ENCODE results near the gene LINS1.

LINS1 gene

GRCh38 chr15:100602064-100602822 lies at the start of gene LINS1, which contains the start of gene ASB7:
Gene LINS1 (minus strand): TSS chr15:100602184. CDS start chr15:100580842, 21,342 bp downstream.
Gene ASB7 (plus strand): TSS chr15:100602589. CDS start chr15:100612217, 9,628 bp downstream.
- DNase-seq: peak; percentile 99

DNA sequence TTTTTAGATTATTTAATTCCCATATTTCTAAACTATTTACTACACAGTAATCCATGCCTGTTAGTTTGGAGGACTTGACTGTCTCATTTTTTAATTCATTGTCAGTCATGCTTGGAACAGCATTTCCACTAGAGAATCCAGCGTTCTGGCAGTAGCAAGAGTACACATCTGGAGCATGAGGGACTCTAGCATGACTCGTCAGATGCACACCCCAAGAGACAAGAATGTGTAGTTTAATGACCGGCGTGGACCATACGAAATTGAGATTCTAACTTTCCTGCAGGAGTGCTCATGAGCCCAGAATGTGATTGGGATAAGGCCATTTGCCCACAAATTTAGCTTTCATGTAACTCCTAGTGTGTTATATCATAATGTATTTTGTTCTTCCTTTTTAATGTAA lies 49.3 kb upstream of the LINS1 start:
- no peak for DNase-seq

- no peak for DNase-seq
Observed at GRCh38 chr15:100650685-100651084, 48.7 kb upstream of the LINS1 start.

DNA sequence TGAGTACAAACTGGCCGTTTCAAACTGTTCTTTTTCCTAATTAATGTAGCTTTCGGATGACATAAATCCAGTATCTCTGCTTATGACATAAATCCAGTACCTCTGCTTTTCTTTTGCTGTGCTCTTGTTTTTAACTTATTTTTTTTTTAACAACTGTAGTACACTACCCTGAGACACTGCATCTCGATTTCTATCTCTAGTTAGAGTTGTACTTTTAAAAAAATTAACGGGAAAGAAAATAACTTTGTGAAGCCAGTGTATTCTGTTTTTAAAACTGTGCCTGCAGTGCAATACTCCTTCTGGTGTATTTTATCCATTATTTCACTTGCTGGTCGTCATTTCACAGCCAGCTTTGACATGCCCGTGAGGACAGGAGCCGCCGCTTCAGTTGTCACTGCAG lies 47.0 kb upstream of the LINS1 start:
- DNase-seq: no peak

GRCh38 chr15:100645671-100646070 lies 43.7 kb upstream of the LINS1 start:
- DNase-seq: no peak

GRCh38 chr15:100642950-100643338 lies 41.0 kb upstream of the LINS1 start:
- DNase-seq: no peak

DNA sequence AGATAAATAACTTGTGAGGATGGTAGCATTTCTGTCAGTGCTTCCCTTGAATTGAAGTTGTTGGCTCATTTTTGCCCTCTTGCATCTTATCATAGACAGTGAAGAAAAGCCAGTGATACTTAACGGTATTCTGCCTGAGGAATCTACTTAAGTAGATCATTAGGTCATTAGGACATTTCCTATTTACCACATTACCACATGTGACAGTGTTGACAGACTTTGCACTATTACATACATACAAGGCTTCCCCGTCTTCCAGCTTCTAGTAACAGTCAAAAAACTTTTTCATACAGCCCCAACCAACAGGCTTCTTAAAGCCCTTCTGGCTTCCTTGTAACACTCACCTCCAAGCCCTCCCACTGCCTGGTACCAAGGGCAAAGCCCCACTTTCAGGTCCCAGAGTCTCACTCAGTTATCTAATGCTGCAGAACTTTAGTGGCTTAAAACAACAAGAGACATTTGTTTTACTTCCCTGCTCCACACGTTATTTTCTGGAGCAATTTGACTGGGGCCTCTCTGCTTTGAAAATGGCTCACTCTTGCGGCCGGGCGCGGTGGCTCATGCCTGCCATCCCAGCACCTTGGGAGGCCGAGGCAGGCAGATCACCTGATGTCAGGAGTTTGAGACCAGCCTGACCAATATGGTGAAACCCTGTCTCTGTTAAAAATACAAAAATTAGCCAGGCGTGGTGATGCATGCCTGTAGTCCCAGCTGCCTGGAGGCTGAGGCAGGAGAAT lies 40.4 kb upstream of the LINS1 start:
- no peak for DNase-seq

- no peak for DNase-seq
Observed at GRCh38 chr15:100638177-100638730, 36.3 kb upstream of the LINS1 start.

DNA sequence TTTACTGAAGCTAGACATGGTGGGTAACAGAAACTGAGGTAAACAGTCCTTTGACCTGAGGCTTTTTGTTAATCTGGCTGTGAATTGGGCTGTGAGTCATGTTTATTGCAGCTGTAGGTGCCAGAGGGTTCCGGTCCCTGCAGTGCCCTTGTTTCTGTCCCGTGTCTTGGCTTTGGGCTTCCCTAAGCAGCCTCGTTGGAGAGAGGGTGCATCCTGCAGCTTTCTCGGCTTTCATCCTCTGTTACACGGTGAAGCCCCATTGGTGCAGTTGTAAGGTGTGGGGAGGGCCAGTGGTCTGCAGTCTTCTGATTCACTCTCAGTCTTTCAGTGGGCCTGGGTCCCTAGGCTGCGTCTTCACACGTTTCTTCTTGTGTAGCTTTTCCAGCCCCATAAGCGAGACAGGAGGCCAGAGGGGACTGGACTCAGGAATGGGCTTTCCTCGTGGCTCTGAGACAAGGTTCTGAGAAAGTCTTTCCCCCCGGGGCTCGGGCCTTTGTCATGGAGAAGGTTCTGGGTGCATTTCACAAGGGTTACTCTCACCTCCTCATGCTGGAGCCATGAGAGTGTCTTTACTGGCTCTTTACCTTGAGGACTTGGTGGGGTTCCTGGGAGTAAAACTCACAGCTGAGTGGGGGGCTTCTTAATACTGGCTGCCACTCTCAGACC lies 33.6 kb upstream of the LINS1 start:
- no peak for DNase-seq

GRCh38 chr15:100633763-100634075 lies 31.7 kb upstream of the LINS1 start:
- no peak for DNase-seq

DNA sequence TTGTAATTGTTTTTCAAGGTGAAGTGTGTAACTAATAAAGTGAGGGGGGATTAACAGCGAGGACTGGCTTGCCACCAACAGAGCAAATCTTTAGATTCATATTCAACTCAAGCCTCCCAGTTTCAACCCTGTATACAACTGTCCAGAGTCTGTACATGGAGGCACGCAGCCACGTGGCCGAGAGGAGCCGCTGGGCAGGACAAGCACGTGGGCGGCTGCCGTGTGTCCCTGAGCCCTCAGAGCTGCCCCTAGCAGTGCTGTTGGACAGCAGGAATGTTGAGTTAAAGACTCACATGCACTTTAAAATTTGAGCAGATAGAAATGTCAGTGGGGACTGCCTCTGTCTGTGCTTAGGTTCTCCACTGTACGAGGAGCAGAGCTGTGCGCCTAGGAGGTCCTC lies 29.8 kb upstream of the LINS1 start:
- no peak for DNase-seq

- no peak for DNase-seq
Observed at GRCh38 chr15:100628746-100629145, 26.8 kb upstream of the LINS1 start.

GRCh38 chr15:100627789-100628395 lies 25.9 kb upstream of the LINS1 start:
- peak; percentile 33 for DNase-seq

GRCh38 chr15:100623301-100623700 lies 21.3 kb upstream of the LINS1 start:
- DNase-seq: no peak

DNA sequence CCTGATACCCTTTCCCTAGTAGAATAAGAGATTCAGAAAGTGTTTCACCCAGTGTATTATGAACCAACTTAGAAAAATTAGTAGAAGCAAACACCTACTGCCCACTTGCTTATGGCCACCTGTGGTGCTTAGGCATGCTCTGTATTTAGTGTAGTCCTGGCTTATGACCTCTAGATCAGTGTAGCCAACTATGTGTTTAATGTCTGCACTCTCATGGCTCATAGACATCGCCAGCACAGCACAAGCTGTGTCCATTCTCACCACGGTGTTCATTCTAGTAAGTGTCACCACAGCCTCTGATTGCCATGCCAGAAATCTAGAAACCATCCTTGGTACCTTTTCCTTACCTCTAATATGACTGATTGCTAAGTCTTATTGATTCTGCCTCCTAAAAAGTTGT lies 14.7 kb upstream of the LINS1 start:
- no peak for DNase-seq

GRCh38 chr15:100615801-100616200 lies 13.8 kb upstream of the LINS1 start:
- no peak for DNase-seq

DNA sequence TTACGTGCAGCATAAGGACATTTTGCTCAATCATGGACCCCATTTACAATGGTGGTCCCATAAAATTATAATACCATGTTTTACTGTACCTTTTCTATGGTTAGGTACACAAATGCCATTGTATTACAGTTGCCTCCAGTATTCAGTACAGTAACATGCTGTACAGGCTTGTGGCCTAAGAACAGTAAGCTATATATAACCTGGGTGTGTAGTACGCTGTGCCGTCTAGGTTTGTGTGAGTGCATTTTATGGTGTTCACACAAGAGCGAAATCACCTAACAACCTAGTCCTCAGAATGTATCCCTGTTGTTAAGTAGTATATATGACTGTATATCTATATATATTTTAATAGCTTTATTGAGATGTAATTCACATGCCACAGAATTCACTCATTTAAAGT lies 12.9 kb upstream of the LINS1 start:
- DNase-seq: no peak

GRCh38 chr15:100614336-100614735 lies 12.4 kb upstream of the LINS1 start:
- no peak for DNase-seq

DNA sequence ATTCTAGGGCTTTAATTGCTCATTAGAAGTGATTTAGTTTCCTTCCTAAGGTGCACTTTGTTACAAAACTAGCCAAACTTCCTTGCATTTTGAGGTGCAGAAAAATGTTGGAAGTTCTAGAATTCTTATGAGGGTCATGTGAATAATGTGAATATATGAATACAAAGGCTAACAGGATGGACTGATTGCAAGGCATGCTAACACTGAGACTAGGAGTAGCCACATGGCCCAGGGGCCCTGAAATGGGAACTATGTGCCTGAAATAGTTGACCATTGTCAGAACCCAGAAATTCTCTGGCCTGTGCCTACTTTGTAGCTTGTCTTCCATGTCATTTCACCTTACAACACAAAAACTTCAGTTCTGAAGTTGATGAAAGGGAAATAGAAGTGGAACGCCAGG lies 11.2 kb upstream of the LINS1 start:
- DNase-seq: no peak

DNA sequence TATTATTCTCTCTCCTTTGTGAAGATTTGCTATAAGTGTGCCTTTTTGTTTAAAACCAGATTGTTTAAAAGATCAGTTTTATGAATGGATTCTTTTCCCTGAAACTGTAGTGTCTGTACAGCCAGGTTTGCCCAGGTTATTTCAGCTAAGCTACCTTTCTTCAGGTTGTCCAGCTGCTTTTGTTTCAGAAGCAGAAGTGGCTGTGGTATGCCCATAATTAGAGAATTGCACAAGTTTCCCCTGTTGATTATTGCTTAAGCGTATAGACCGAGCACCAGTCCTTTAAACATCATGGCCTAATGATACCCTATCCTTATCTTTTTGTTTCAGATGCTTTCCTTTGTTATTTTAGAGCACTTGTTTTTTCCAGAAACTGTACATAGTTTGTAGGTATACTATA lies 10.6 kb upstream of the LINS1 start:
- DNase-seq: no peak

DNA sequence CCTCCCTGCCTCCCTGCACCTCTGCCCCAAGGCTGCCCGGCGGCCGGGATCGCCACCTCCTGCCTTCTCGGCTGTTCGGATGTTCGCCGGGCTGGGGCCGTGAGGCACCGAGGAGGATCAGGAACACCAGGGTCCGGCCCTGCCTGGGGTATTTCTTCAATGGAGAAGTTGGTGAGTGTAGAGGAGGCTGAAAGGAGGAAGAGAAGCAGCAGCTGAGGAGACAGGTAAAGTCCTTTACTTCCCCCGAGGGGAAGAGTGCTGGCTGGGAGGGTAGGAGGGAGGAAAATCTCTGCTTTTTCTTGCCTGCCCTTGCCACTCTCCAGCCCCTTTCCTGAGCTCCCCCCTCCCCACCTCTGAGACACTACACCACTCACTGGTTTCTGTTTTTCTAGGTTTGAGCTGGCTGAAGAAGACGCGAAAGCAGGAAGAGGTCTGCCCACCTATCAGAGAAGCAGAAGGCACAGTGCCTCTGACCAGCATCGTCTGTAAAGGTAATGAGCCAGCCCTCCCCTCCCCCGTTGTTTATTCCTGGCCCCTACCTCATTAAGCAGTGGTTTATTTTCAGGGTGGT lies 924 bp upstream of the LINS1 start:
- DNase-seq: no peak

DNA sequence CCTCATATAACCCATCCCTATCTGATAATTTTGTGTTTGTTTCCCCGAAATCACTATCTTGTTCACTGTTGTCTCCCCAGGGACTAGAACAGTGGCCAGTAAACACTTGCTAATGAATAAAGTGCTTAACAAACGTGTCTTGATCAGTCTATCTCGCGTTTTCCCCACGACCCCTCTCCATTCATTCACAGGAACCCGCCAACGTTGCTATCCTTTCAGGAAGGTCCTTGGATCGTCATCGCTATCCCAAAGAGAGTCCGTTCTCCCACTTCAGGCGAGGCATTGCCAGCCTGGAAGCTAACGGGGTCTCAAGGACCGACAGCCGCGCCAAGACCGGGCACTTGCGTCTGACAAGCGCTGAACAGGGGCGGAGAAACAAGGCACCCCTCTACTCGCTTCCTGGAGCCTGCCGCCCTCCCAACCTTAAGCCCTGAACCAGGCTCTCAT lies 344 bp downstream of the LINS1 start:
- DNase-seq: no peak

GRCh38 chr15:100601163-100601562 lies 821 bp downstream of the LINS1 start:
- peak; percentile 28 for DNase-seq
